Loucy (cell line): ENCODE results near the gene SLC9A9.

Source experiments
- H2AFZ ChIP-seq: fragments of 200-600 bp; sonication (generic); 2 replicates; pipeline ENCODE4 v1.6.0; 2016; ENCODE audit warnings: antibody characterized with exemption, mild to moderate bottlenecking, low read length, moderate library complexity
- H3F3A ChIP-seq: fragments of 200-600 bp; 2 replicates; pipeline ENCODE4 v1.6.0; 2016; ENCODE audit warnings: antibody characterized with exemption, low read depth, mild to moderate bottlenecking
- H3K27me3 ChIP-seq: fragments of 200-600 bp; sonication (generic); 2 replicates; pipeline ENCODE4 v1.6.1; 2014; ENCODE audit warnings: low read length, mild to moderate bottlenecking; ENCODE audit not compliant: insufficient read depth, poor library complexity, severe bottlenecking
- H3K36me3 ChIP-seq: fragments of 200-600 bp; sonication (generic); 2 replicates; pipeline ENCODE4 v1.6.1; 2016; ENCODE audit warnings: low read length; ENCODE audit not compliant: insufficient read depth
- H3K4me1 ChIP-seq: fragments of 200-600 bp; sonication (generic); 2 replicates; pipeline ENCODE4 v1.5.1; 2014; ENCODE audit warnings: low read length, mild to moderate bottlenecking; ENCODE audit not compliant: insufficient read depth, poor library complexity, severe bottlenecking
- H3K4me2 ChIP-seq: fragments of 200-600 bp; sonication (generic); 2 replicates; pipeline ENCODE4 v1.6.0; 2014; ENCODE audit warnings: antibody characterized with exemption, low read length, low read depth, mild to moderate bottlenecking; ENCODE audit not compliant: poor library complexity, severe bottlenecking
- H3K4me3 ChIP-seq: fragments of 200-600 bp; sonication (generic); 2 replicates; pipeline ENCODE4 v1.5.1; 2014; ENCODE audit warnings: low read length, mild to moderate bottlenecking, mixed read lengths; ENCODE audit not compliant: poor library complexity, severe bottlenecking
- H3K79me2 ChIP-seq: fragments of 200-600 bp; sonication (generic); 2 replicates; pipeline ENCODE4 v1.6.1; 2014; ENCODE audit warnings: low read length; ENCODE audit not compliant: insufficient read depth
- H3K9ac ChIP-seq: fragments of 200-600 bp; sonication (generic); 2 replicates; pipeline ENCODE4 v1.6.0; 2014; ENCODE audit warnings: mild to moderate bottlenecking, low read depth, low read length, moderate library complexity; ENCODE audit not compliant: poor library complexity, severe bottlenecking
- H3K9me2 ChIP-seq: fragments of 200-600 bp; sonication (generic); replicated peaks from 2 replicates; pipeline ENCODE4 v1.6.1; 2016; ENCODE audit warnings: low read depth, low read length, mixed read lengths
- H3K9me3 ChIP-seq: fragments of 200-600 bp; sonication (generic); 2 replicates; pipeline ENCODE4 v1.6.1; 2014; ENCODE audit warnings: mild to moderate bottlenecking, antibody characterized with exemption, low read length, low read depth; ENCODE audit not compliant: insufficient read depth
- H4K20me1 ChIP-seq: fragments of 200-600 bp; sonication (generic); 2 replicates; pipeline ENCODE4 v1.6.0; 2014; ENCODE audit warnings: antibody characterized with exemption, low read length, mild to moderate bottlenecking; ENCODE audit not compliant: insufficient read depth, poor library complexity, severe bottlenecking
- CTCF ChIP-seq: fragments of 200-600 bp; sonication (generic); conservative IDR thresholded peaks from 2 replicates; pipeline ENCODE4 v1.5.1; 2014; ENCODE audit warnings: mild to moderate bottlenecking, antibody characterized with exemption, low read length
- EZH2phosphoT487 ChIP-seq: fragments of 200-600 bp; IDR thresholded peaks from 2 replicates; pipeline ENCODE4 v1.6.1; 2018; ENCODE audit warnings: antibody characterized with exemption, mild to moderate bottlenecking, moderate library complexity, borderline replicate concordance

The SLC9A9 gene

DNA sequence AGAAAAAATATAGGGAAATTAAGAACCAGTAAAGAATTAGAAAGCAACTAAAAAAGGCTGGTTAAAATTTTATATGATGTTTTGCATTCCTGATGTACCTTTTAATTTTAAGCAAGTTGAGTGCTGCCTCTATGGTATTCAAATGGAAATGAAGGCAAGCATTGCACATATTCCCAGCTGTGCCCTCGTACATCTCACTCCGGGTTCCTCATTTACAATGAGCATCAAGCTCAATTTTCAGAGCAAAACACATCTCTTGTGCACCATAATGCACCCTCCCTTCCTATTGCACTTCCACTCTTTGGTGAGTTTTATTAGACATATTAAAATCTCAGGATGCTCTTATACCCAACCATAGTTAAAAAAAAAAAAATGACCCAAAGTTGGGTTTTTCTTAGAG is 460.8 kb downstream of the SLC9A9 start:
- Histone ChIP-seq H3K4me2 (no peak overlapping the region), H3K79me2 (no peaks in the 10 kb centered on the region), H3K4me1 (no peaks in the 10 kb centered on the region), H3K36me3 (no peaks in the 10 kb centered on the region), H3K27me3 (no peaks in the 10 kb centered on the region), H3K4me3 (no peak overlapping the region), H3K9me3 (no peaks in the 10 kb centered on the region; the same call in 1 of the 2 replicates), H2AFZ (no peak overlapping the region), H3K9ac (no peak overlapping the region), H3K9me2 (no peaks in the 10 kb centered on the region), H3F3A (no peaks in the 10 kb centered on the region), H4K20me1 (no peaks in the 10 kb centered on the region)
- TF ChIP-seq CTCF (no peak), EZH2phosphoT487 (no peak)

DNA sequence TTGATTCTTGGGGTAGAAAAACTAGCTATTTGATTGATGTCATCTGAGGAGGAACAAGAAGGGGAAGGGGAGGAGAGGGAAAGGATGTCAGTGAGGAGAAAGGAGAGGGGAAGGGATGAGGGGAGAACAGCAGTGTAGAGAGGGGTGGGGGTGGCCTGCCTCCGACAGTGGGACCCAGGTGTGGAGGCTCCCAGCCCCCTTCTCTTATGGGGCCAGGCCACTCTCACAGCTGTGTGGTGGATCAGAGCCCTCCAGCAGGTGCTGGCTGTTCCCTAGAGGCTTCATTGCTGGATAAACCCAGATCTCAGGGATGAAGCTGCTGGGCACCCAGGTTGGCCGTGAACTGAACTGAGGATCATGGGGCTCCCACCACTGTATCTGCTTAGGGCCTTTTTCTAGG is 464.2 kb downstream of the SLC9A9 start:
- H3K79me2 ChIP-seq, result no peaks in the 10 kb centered on the region
- no peaks in the 10 kb centered on the region for H3K4me1 ChIP-seq
- no peak overlapping the region for H3K4me2 ChIP-seq
- H3K9ac ChIP-seq, result no peak overlapping the region
- H3K9me3 ChIP-seq, result peaks cover 11% of the 10 kb centered on the region; the same call in 1 of the 2 replicates
- no peaks in the 10 kb centered on the region for H3F3A ChIP-seq
- H4K20me1 ChIP-seq, result no peaks in the 10 kb centered on the region
- no peaks in the 10 kb centered on the region for H3K27me3 ChIP-seq
- H3K4me3 ChIP-seq, result no peak overlapping the region
- no peaks in the 10 kb centered on the region for H3K9me2 ChIP-seq
- no peak overlapping the region for H2AFZ ChIP-seq
- TF ChIP-seq EZH2phosphoT487 (no peak), CTCF (no peak)
- H3K36me3 ChIP-seq, result no peaks in the 10 kb centered on the region

DNA sequence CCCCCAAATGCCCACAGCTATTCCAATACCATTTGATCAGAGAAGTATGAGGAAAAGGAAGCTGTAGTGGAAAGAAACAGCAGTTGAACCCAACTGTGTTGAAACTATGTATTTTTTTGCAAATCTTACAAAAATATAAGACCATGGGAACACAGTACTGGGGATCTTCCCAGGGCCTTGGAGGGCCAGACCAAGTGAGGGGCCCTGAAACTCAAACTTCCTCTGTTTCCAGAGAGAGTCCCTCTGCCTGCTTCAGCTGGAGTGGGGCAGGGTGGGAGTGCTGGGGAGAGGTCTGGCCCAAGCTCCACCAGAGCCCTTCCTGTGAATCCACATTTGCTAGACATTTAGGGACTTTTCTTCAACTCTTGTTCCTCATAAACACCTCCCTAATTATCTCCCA is 464.8 kb downstream of the SLC9A9 start:
- Histone ChIP-seq H4K20me1 (no peaks in the 10 kb centered on the region), H3K4me2 (no peak overlapping the region), H3K27me3 (no peaks in the 10 kb centered on the region), H3F3A (no peaks in the 10 kb centered on the region), H2AFZ (no peak overlapping the region), H3K36me3 (no peaks in the 10 kb centered on the region), H3K9ac (no peak overlapping the region), H3K79me2 (no peaks in the 10 kb centered on the region), H3K4me1 (no peaks in the 10 kb centered on the region), H3K9me3 (peaks cover 11% of the 10 kb centered on the region; the same call in 1 of the 2 replicates), H3K9me2 (no peaks in the 10 kb centered on the region), H3K4me3 (no peak overlapping the region)
- TF ChIP-seq EZH2phosphoT487 (no peak), CTCF (no peak)
